NCI-H2227 treated with DMSO at 0.1 percent for 48 hours (cell line): ENCODE results near the gene COPS7A.

Experiments
- DNase-seq: peaks from one replicate; lab custom pipeline; 2025; lab: John Stamatoyannopoulos, UW

The COPS7A gene

DNA sequence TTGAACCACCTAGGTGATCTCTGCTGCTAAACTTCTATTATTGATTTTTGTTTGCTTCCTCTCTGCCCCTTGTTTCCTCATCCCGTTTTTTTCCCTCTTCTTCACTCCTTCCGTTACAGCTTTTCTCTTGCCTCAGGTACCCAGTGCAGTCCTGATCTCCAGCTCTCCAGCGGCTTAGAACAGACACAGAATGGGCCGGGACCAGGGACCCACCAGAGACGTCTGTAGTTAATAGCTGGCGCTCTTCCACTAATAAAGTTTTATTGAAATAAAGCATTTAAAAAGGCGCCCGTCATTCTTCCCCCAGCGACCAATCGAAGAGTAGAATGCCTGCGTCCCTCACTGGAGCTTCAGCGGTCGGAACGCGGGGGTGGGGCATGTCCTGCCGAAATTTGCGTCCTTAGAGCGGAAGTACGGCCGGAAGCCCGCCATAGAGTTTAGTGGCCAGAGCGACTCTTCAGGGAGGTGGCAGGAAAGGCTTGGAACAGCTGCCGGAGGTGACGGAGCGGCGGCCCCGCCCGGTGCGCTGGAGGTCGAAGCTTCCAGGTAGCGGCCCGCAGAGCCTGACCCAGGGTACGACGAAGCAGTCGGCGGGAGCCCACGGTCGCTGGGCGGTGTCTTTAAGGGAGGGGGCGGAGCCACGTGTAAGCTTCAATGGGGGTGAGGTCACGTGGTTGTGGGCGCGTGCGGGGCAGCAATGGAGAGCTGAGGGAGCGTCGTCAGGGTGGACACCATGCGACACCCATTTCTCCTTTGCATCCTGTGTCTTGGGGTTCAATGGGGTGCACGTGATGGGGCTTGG lies at the start of gene COPS7A:
COPS7A (plus strand) TSS at position 440 of the 802 bp plus-strand sequence. CDS start 611 bp downstream, outside the sequence.
- peak; percentile 97 for DNase-seq

DNA sequence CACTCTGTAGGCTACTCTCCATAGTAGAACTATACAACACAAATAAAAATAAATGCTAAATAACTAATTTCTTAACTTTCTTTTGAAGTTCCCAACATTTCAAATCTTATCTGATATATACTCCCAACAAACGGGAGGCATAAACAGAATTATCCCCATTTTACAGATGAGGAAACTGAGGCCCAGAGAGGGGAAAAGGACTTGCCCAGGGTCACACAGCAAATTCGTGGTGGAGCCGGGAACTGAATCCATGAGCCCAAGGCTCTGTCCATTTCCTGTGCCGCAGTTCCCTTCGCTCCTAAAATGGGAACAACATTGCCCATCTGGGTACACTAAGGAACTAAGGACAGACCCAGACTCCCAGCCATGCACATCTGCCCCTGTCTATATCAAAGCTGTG lies 46.9 kb upstream of the COPS7A start:
- no peak for DNase-seq

- peak; percentile 18 for DNase-seq
Observed at GRCh38 chr12:6684609-6685008, 39.2 kb upstream of the COPS7A start.

DNA sequence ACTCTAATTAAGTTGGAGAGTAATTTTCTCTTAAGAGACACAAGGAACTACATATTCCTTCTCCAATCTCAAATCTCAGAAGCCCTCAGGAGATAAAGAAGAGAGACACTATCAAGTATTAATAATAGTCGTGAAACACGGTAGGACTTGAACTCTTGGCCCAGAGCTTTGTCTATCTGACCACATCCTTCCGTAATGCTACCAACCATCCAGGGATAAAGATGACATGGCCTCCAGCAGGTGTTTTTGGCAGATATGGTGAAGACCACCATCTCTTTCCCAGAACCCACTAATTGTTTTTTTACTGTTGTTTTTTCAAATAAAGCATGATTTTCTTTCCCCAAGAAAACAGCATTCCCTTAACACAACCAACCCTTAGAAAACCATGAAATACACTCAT lies 38.0 kb upstream of the COPS7A start:
- DNase-seq = no peak

- no peak for DNase-seq
Observed at GRCh38 chr12:6688543-6688998, 35.3 kb upstream of the COPS7A start.

- peak; percentile 95 for DNase-seq
Observed at GRCh38 chr12:6688999-6689882, 34.6 kb upstream of the COPS7A start, which contains the start of gene ZNF384. Gene ZNF384 (minus strand): TSS chr12:6689375. CDS start chr12:6679520, 9,855 bp downstream.

GRCh38 chr12:6691473-6691872 lies 32.4 kb upstream of the COPS7A start:
- DNase-seq = no peak

GRCh38 chr12:6692888-6693287 lies 31.0 kb upstream of the COPS7A start:
- DNase-seq = no peak

- DNase-seq = no peak
Observed at GRCh38 chr12:6693832-6694355, 30.0 kb upstream of the COPS7A start.

- no peak for DNase-seq
Observed at GRCh38 chr12:6694701-6695100, 29.1 kb upstream of the COPS7A start.

- DNase-seq = no peak
Observed at GRCh38 chr12:6695313-6696045, 28.4 kb upstream of the COPS7A start.

- no peak for DNase-seq
Observed at GRCh38 chr12:6696690-6697583, 26.9 kb upstream of the COPS7A start.

DNA sequence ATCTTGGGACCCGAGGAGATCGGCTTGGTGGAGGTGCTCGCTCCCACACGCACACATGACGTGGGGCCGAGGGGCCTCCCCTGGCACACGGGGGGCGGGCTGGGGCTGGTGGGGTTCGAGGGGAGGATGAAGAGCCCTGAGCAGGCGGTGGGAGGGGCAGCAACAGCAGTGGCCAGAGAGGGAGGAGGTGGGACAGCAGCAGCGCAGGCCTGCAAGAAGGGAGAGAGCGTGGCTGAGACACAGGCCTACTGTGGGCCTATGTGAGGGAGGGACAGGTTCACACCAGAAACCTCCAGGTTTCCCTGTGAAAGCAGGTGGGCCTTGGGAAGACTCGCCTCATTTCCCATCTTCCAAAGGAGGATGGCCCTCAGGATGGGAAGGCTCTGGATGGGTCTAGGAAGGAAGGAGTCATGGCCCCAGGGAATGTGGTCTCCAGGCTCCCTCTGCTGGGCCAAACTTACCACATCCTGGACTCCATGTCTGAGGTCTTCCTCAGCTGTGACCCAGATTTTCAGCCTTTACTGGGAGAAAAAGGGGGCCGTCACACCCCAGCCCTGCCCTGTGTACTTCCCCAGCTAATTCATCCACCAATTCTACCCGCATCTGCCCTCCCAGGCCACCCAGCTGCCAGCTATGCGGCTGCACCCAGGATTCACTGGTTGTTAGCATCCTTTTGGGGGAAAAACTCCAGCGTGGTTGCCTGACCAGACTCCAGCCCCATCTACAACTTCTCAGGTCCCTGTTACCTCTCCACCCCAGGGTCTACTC lies 26.1 kb upstream of the COPS7A start:
- peak; percentile 28 for DNase-seq

- no peak for DNase-seq
Observed at GRCh38 chr12:6698352-6699046, 25.3 kb upstream of the COPS7A start.

GRCh38 chr12:6699259-6699988 lies 24.4 kb upstream of the COPS7A start:
- DNase-seq = no peak

GRCh38 chr12:6699989-6700645 lies 23.7 kb upstream of the COPS7A start:
- DNase-seq = no peak

- DNase-seq = no peak
Observed at GRCh38 chr12:6700646-6701051, 23.2 kb upstream of the COPS7A start, which contains the start of gene PIANP. Gene PIANP (minus strand): TSS chr12:6700815. CDS start chr12:6698061, 2,754 bp downstream.
